Activated T-cell treated with anti-CD3 and anti-CD28 coated beads, Interleukin-2, amount 50 U/mL, for 4 hours (primary cell): ENCODE data around the gene USP20. TPM values are rescaled to one million over a fixed set of nuclear protein-coding genes. Genes with fewer than 3 reads are reported as not detected.

Source experiments
- ATAC-seq, 2 donors: fragments of 200-7000 bp; cut with Tn5 transposase; one replicate each; pipeline ENCODE4 v1.10.0; 2021
- DNase-seq: peaks from one replicate; pipeline ENCODE4 v3.0.0-alpha.2; 2020
- H3K27me3 Mint-ChIP-seq: one replicate; pipeline ENCODE4 v1.8.0; 2021; ENCODE audit warnings: low read depth, mixed read lengths
- H3K36me3 Mint-ChIP-seq: one replicate; pipeline ENCODE4 v1.8.0; 2022; ENCODE audit warnings: mixed read lengths; ENCODE audit not compliant: insufficient read depth
- H3K4me1 Mint-ChIP-seq: one replicate; pipeline ENCODE4 v1.8.0; 2021; ENCODE audit warnings: low read depth, mixed read lengths
- H3K4me3 Mint-ChIP-seq: one replicate; pipeline ENCODE4 v1.8.0; 2021; ENCODE audit warnings: mild to moderate bottlenecking, moderate library complexity, mixed read lengths
- H3K9me3 Mint-ChIP-seq: one replicate; pipeline ENCODE4 v1.8.0; 2021; ENCODE audit warnings: mixed read lengths
- total RNA-seq, 3 donors: library from RNA; stranded (reverse); gene quantifications; one replicate each; pipeline ENCODE4 v1.2.1, GENCODE V29; 2021

The USP20 gene
- total RNA-seq, 3 donors from 2014 or later: 39.1 to 48.4 (median 47.0) TPM

DNA sequence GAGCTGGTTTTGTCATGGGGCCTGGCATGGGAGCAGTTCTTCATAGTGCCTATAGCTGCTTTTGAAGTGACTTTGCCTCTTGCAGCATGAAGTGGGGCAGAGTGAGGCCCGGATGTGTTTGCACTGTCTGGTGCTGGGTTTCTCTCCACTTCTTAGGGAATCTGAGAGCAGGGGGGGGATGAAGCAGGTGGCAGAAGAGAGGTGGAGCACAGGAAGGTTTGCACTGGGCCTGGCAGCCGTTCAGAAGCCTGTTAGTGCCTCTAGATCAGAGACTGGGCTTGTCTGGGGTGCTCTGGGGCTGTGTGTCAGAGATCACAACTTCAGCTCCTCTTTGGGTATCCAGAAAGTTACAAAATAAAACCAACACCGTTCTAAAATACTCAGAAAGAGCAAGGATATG lies 18.4 kb downstream of the USP20 start:
- no peak for ATAC-seq
- H3K4me1 Mint-ChIP-seq: peaks cover 34% of the 10 kb centered on the region
- peak overlapping the region; percentile 39 for H3K4me3 Mint-ChIP-seq
- no peak for DNase-seq
- no peaks in the 10 kb centered on the region for H3K9me3 Mint-ChIP-seq
- peaks cover 46% of the 10 kb centered on the region for H3K36me3 Mint-ChIP-seq
- no peaks in the 10 kb centered on the region for H3K27me3 Mint-ChIP-seq

- Mint-ChIP-seq H3K4me1 (peaks cover 34% of the 10 kb centered on the region), H3K4me3 (no peak overlapping the region), H3K9me3 (no peaks in the 10 kb centered on the region), H3K36me3 (peaks cover 46% of the 10 kb centered on the region), H3K27me3 (no peaks in the 10 kb centered on the region)
- peak; percentile 65 to 67 for ATAC-seq
- no peak for DNase-seq
These were observed 19.4 kb downstream of the USP20 start for GRCh38 chr9:129854588-129855110.

GRCh38 chr9:129857207-129857606 lies 21.9 kb downstream of the USP20 start:
- H3K36me3 Mint-ChIP-seq: peaks cover 39% of the 10 kb centered on the region
- no peaks in the 10 kb centered on the region for H3K27me3 Mint-ChIP-seq
- H3K9me3 Mint-ChIP-seq: no peaks in the 10 kb centered on the region
- no peak for ATAC-seq
- H3K4me3 Mint-ChIP-seq: no peak overlapping the region
- no peak for DNase-seq
- H3K4me1 Mint-ChIP-seq: peaks cover 44% of the 10 kb centered on the region

GRCh38 chr9:129858167-129858962 lies 23.1 kb downstream of the USP20 start:
- Mint-ChIP-seq H3K9me3 (no peaks in the 10 kb centered on the region), H3K27me3 (no peaks in the 10 kb centered on the region), H3K4me1 (peaks cover 46% of the 10 kb centered on the region), H3K36me3 (peaks cover 35% of the 10 kb centered on the region), H3K4me3 (no peak overlapping the region)
- no peak for DNase-seq
- no peak for ATAC-seq

DNA sequence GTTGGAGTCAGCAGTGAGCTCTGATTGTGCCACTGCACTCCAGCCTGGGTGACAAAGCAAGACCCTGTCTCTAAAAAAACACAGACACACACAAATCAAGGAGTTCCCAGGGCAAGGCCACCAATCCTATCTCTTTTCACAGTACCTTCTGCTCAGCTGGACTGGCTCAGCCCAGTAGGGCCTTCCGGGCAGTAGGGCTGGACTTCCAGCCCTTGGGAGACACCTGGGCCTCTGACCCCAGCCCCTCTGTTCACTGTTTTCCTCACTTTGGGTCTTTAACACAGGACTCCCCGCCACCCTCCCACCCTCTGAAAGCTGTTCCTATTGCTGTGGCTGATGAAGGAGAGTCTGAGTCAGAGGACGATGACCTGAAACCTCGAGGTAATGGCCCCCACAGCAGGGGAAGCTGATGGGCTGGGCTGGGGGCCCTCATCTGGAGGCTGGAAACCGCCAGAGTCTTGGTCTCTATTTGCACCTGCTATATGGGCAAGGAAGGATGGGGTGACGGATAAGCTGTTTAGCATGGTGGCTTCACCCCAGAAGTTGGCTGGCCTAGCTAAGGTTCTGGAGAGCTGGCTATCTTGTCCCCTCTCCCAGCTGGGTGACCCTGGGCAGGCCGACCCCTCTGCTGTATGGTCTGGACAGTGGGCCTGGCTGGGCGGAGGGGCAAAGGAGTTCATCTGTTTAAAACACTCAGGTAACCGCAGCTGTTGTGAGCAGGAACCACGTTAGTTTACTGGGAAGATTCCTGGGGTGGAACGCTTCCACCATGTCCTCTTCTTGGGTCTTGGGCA lies 25.6 kb downstream of the USP20 start:
- H3K27me3 Mint-ChIP-seq: no peaks in the 10 kb centered on the region
- H3K4me1 Mint-ChIP-seq: peaks cover 39% of the 10 kb centered on the region
- H3K36me3 Mint-ChIP-seq: peaks cover 30% of the 10 kb centered on the region
- no peak overlapping the region for H3K4me3 Mint-ChIP-seq
- DNase-seq (no peak), ATAC-seq (peak; percentile 56 to 68)
- H3K9me3 Mint-ChIP-seq: no peaks in the 10 kb centered on the region

GRCh38 chr9:129861447-129861827 lies 26.2 kb downstream of the USP20 start:
- no peak overlapping the region for H3K4me3 Mint-ChIP-seq

DNA sequence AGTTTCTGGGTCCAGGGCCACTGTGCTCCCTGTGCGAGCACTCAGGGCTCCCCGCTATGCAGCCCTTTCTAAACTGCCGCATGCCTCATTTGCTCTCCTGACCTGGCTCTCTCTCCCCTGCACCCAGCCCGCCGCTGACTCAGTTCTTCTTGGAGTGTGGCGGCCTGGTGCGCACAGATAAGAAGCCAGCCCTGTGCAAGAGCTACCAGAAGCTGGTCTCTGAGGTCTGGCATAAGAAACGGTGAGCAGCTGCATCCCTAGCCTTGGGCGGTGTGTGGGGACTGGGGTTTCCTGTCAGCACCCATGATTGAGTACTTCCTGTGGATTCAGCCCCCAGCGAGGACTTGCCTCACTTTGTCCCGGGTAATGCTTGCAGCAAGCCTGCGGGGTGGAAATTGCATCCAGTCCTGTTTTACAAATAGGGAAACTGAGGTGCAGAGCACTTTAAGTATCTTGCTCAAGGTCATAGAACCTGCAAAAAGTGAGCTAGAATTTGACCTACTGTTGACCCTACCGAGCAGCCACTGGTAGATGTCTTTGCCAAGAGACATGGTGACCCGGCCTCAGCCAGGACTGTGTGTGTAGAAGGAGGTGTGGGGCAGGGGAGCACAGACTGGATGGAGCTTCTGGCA lies 27.9 kb downstream of the USP20 start:
- no peaks in the 10 kb centered on the region for H3K27me3 Mint-ChIP-seq
- ATAC-seq: peak; percentile 58 to 73
- peaks cover 61% of the 10 kb centered on the region for H3K4me1 Mint-ChIP-seq
- H3K36me3 Mint-ChIP-seq: peaks cover 29% of the 10 kb centered on the region
- H3K4me3 Mint-ChIP-seq: peak overlapping the region; percentile 21
- no peaks in the 10 kb centered on the region for H3K9me3 Mint-ChIP-seq
- peak; percentile 51 for DNase-seq

More at GRCh38 chr9:129861447-129861827, 26.2 kb downstream of the USP20 start:
- DNase-seq: no peak
- Mint-ChIP-seq H3K27me3 (no peaks in the 10 kb centered on the region), H3K9me3 (no peaks in the 10 kb centered on the region), H3K4me1 (peaks cover 45% of the 10 kb centered on the region), H3K36me3 (peaks cover 31% of the 10 kb centered on the region)
- no peak for ATAC-seq

GRCh38 chr9:129864991-129865647 lies 29.9 kb downstream of the USP20 start:
- H3K9me3 Mint-ChIP-seq: no peaks in the 10 kb centered on the region
- H3K4me3 Mint-ChIP-seq: peak overlapping the region; percentile 24
- no peaks in the 10 kb centered on the region for H3K27me3 Mint-ChIP-seq
- peaks cover 79% of the 10 kb centered on the region for H3K4me1 Mint-ChIP-seq
- peaks cover 30% of the 10 kb centered on the region for H3K36me3 Mint-ChIP-seq
- ATAC-seq (no peak), DNase-seq (no peak)

DNA sequence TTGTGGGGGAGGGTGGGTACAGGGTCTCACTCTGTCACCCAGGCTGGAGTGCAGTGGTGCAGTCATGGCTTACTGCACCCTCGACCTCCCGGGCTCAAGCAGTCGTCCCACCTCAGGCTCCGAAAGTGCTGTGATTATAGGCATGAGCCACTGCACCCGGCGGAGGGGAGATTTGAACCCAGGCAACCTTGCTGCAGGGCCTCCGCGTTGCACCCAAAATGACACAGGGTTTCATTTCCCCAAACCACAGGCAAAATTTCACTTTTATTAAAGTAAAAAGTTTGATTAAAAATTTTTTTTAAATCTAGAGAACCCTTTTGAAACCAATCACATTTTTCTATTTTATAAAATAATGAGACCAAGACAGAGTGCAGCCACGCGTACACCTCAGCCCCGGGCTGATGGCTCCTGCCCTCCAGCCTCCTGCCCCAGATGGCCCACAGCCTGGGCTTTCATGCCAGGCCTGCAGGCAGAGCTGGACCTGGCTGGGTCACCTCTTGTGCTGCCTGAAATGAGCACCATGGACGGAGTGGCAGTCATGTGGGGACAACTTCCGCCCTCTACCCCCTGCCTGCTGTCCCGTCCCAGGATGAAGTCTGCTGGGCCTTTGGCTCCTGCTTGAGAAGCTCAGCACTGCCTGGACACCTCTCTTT lies 30.5 kb downstream of the USP20 start:
- Mint-ChIP-seq H3K27me3 (no peaks in the 10 kb centered on the region), H3K4me3 (no peak overlapping the region), H3K9me3 (no peaks in the 10 kb centered on the region), H3K4me1 (peaks cover 83% of the 10 kb centered on the region), H3K36me3 (peaks cover 31% of the 10 kb centered on the region)
- DNase-seq (no peak), ATAC-seq (no peak)

DNA sequence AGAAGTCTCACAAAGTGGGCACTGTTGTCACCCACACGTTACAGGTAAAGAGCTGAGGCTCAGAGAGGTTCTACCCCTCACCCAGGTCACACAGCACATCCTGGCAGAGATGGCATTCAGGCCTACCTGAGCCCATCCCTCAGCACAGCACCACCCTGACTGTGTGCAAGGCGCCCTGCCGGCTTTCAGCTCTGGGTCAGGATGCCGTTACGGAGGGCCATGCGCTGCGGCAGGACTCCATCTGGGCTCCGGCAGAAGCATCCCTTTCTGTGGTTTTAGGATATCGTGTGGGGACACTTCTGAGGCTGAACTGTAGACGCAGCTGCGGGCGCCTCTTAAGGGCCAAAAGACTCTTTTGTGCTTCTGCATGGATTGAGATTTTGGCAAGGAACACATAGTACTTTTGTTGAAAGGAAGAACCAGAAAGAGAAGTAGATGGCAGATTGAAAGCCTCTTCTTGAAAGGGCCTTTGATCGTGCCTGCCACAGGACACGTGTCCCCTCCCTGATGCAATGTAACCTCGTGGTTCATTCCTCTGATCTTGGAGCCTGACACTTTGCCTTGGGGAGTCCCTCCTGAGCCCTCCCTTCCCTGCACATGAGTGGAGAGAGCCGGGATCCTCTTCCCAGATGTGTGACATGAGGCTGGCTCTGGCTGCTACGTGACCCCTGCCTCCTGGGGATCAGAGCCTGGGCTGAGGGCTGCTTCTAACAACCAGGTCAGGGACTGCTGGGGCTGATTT lies 31.3 kb downstream of the USP20 start:
- peaks cover 82% of the 10 kb centered on the region for H3K4me1 Mint-ChIP-seq
- H3K27me3 Mint-ChIP-seq: no peaks in the 10 kb centered on the region
- H3K36me3 Mint-ChIP-seq: peaks cover 27% of the 10 kb centered on the region
- peak overlapping the region; percentile 16 for H3K4me3 Mint-ChIP-seq
- ATAC-seq (no peak), DNase-seq (peak; percentile 45)
- no peaks in the 10 kb centered on the region for H3K9me3 Mint-ChIP-seq

DNA sequence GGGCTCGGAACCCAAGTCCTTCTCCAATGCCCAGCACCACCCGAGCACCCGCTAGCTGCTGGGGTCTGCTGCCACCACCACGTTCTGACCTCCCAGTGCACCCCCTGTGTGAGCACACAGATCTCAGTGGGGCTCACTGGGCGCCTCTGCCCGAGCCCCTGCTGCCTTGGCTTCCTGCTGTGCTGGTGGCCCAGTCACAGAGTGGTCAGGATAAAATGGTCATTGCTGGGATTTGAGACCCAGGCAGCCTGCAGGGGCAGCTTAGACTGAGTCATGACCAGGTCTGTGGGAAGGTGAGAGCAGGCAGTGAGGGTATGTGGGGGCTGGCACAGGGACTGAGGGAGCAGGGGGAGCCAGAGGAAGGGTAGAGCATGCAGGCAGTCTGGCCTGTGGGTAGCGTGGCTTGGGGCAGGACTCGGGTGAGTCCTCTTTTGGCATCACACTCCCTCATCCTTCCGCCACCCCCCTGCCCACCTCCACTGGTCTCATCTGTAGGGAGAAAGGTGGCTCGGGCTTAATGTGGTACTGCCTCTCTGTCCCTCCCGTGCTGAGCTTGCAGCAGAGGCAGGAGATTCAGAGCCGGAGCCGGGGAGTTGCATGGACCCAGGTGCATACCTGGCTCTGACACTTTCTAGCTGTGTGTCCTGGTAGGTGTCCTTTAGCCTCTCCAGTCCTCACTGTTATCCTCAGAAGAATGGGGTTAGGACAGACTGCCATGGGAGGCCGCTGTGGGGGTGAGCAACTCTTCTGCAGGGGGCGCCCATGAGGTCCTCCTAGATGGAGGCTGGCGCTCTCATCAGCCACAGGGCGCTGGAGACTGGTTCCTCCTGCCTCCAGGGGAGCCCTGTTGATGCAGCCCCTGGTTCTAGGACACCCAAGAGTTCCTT lies 32.1 kb downstream of the USP20 start:
- peaks cover 23% of the 10 kb centered on the region for H3K36me3 Mint-ChIP-seq
- peaks cover 80% of the 10 kb centered on the region for H3K4me1 Mint-ChIP-seq
- no peaks in the 10 kb centered on the region for H3K27me3 Mint-ChIP-seq
- ATAC-seq (no peak), DNase-seq (no peak)
- peak overlapping the region; percentile 16 for H3K4me3 Mint-ChIP-seq
- H3K9me3 Mint-ChIP-seq: no peaks in the 10 kb centered on the region

- H3K36me3 Mint-ChIP-seq: peaks cover 21% of the 10 kb centered on the region
- H3K4me1 Mint-ChIP-seq: peaks cover 76% of the 10 kb centered on the region
- no peaks in the 10 kb centered on the region for H3K27me3 Mint-ChIP-seq
- peak overlapping the region; percentile 51 for H3K4me3 Mint-ChIP-seq
- no peaks in the 10 kb centered on the region for H3K9me3 Mint-ChIP-seq
- DNase-seq (no peak), ATAC-seq (no peak)
These were observed 33.0 kb downstream of the USP20 start for GRCh38 chr9:129868023-129868871.
